H1 (cell line): ENCODE results near the gene MICALL1. TPM values are rescaled to one million over a fixed set of nuclear protein-coding genes. Genes with fewer than 3 reads are reported as not detected.

ENCODE experiments used
- CTCF ChIA-PET: fragments of 300-600 bp; sonication (Branson Sonifier 250); formaldehyde crosslinking; loops from one replicate; lab custom pipeline; 2021; ENCODE audit not compliant: partially characterized antibody; lab: Charles Lee
- POLR2A ChIA-PET: fragments of 300-600 bp; sonication (Branson Sonifier 250); formaldehyde crosslinking; loops from one replicate; lab custom pipeline; 2021; ENCODE audit warnings: inconsistent platforms; ENCODE audit not compliant: partially characterized antibody; lab: Charles Lee
- DNase-seq, 2 experiments: peaks; one replicate each; pipeline versions ENCODE4 v3.0.0 to v3.0.0-alpha.2; 2010 to 2022; ENCODE audit warnings: low spot score in 2 of 2, low read depth in 1 of 2, mixed read lengths in 1 of 2
- FAIRE-seq: peaks from 2 replicates; lab custom pipeline; 2011; peaks lifted over from hg19 to GRCh38; lab: Jason Lieb, UNC
- H2AFZ ChIP-seq: 2 replicates; pipeline ENCODE4 v1.8.1; 2012; ENCODE audit warnings: low read length, inconsistent platforms
- H2AK5ac ChIP-seq: 2 replicates; pipeline ENCODE4 v1.6.1; 2013; ENCODE audit warnings: low read depth, low read length
- H2BK120ac ChIP-seq: replicated peaks from 2 replicates; pipeline ENCODE3; 2013; ENCODE audit warnings: low read depth, low read length, inconsistent platforms
- H2BK12ac ChIP-seq: 2 replicates; pipeline ENCODE4 v1.6.1; 2013; ENCODE audit warnings: low read depth, low read length
- H2BK15ac ChIP-seq: 2 replicates; pipeline ENCODE4 v1.6.1; 2013; ENCODE audit warnings: low read length
- H2BK20ac ChIP-seq: 2 replicates; pipeline ENCODE4 v1.6.1; 2013; ENCODE audit warnings: low read length
- H2BK5ac ChIP-seq: 2 replicates; pipeline ENCODE4 v1.6.1; 2013; ENCODE audit warnings: low read depth, low read length
- H3K14ac ChIP-seq: 2 replicates; pipeline ENCODE4 v1.6.1; 2013; ENCODE audit warnings: inconsistent platforms; ENCODE audit not compliant: insufficient read length
- H3K18ac ChIP-seq: 2 replicates; pipeline ENCODE4 v1.6.1; 2013; ENCODE audit warnings: low read length; ENCODE audit errors: extremely low read depth
- H3K23ac ChIP-seq: 2 replicates; pipeline ENCODE4 v1.6.1; 2013; ENCODE audit warnings: inconsistent platforms; ENCODE audit not compliant: insufficient read length
- H3K23me2 ChIP-seq: 2 replicates; pipeline ENCODE4 v1.6.1; 2013; ENCODE audit warnings: low read depth, low read length
- H3K27ac ChIP-seq: 2 replicates; pipeline ENCODE4 v1.6.1; 2011; ENCODE audit warnings: low read depth, low read length, inconsistent platforms
- H3K27me3 ChIP-seq, 4 experiments: replicated peaks in 1 of 4; 1 replicate in 1 of 4; 2 replicates in 3 of 4; pipeline versions ENCODE4 v1.6.1 to v1.8.1; 2011 to 2013; ENCODE audit warnings: low read length in 3 of 4, mild to moderate bottlenecking in 3 of 4, inconsistent platforms in 2 of 4, mixed read lengths in 2 of 4, moderate library complexity in 1 of 4; ENCODE audit not compliant: control insufficient read depth in 3 of 4, insufficient read depth in 3 of 4; ENCODE audit errors: extremely low read depth in 1 of 4
- H3K36me3 ChIP-seq, 4 experiments: 2 replicates each; pipeline versions ENCODE4 v1.6.1 to v1.8.1; 2011 to 2013; ENCODE audit warnings: mild to moderate bottlenecking in 4 of 4, low read length in 3 of 4, moderate library complexity in 2 of 4, control low read depth in 1 of 4, inconsistent platforms in 1 of 4; ENCODE audit not compliant: insufficient read depth in 4 of 4, control insufficient read depth in 2 of 4
- H3K4ac ChIP-seq: replicated peaks from 2 replicates; pipeline ENCODE3; 2013; ENCODE audit warnings: low read length, low read depth, mixed read lengths, inconsistent platforms; ENCODE audit not compliant: insufficient read length
- H3K4me1 ChIP-seq, 4 experiments: replicated peaks in 1 of 4; 1 replicate in 1 of 4; 2 replicates in 3 of 4; pipeline versions ENCODE4 v1.6.1 to v1.8.1; 2011 to 2013; ENCODE audit warnings: low read length in 3 of 4, inconsistent platforms in 2 of 4, mixed read lengths in 1 of 4; ENCODE audit not compliant: insufficient read depth in 4 of 4, control insufficient read depth in 3 of 4
- H3K4me2 ChIP-seq, 2 experiments: 2 replicates each; pipeline versions ENCODE4 v1.6.1 to v1.8.1; 2011 to 2013; ENCODE audit warnings: low read depth in 2 of 2, low read length in 2 of 2, control low read depth in 1 of 2, inconsistent platforms in 1 of 2, mild to moderate bottlenecking in 1 of 2; ENCODE audit not compliant: insufficient read depth in 1 of 2
- H3K4me3 ChIP-seq, 4 experiments: fragments of 200-600, 300-600 bp in 1 of 4; sonication (generic), shearing (Covaris generic), sonication (Bioruptor Twin) in 1 of 4; 2 replicates each; pipeline versions ENCODE4 v1.5.1 to v1.8.1; 2011 to 2016; ENCODE audit warnings: low read length in 4 of 4, low read depth in 3 of 4, control low read depth in 2 of 4, inconsistent platforms in 2 of 4, mild to moderate bottlenecking in 2 of 4, mixed read lengths in 1 of 4, moderate library complexity in 1 of 4; ENCODE audit not compliant: insufficient read depth in 2 of 4; ENCODE audit errors: extremely low read depth in 1 of 4
- H3K56ac ChIP-seq: replicated peaks from 2 replicates; pipeline ENCODE3; 2013; ENCODE audit warnings: low read depth, mild to moderate bottlenecking, mixed read lengths, low read length, inconsistent platforms; ENCODE audit not compliant: insufficient read length
- H3K79me1 ChIP-seq: 2 replicates; pipeline ENCODE4 v1.6.1; 2013; ENCODE audit warnings: low read depth, low read length, control low read depth
- H3K79me2 ChIP-seq, 2 experiments: 2 replicates each; pipeline versions ENCODE4 v1.6.1 to v1.8.1; 2012 to 2013; ENCODE audit warnings: low read length in 2 of 2, mild to moderate bottlenecking in 2 of 2, inconsistent platforms in 1 of 2; ENCODE audit not compliant: insufficient read depth in 2 of 2, control insufficient read depth in 1 of 2
- H3K9ac ChIP-seq, 4 experiments: replicated peaks in 1 of 4; 1 replicate in 1 of 4; 2 replicates in 3 of 4; pipeline versions ENCODE4 v1.6.1 to v1.8.1; 2011 to 2013; ENCODE audit warnings: low read depth in 3 of 4, low read length in 3 of 4, control low read depth in 2 of 4, mild to moderate bottlenecking in 2 of 4, moderate library complexity in 2 of 4, inconsistent platforms in 1 of 4; ENCODE audit errors: extremely low read depth in 1 of 4
- H3K9me3 ChIP-seq, 2 experiments: 2 replicates each; pipeline versions ENCODE4 v1.6.1 to v1.8.1; 2012 to 2013; ENCODE audit warnings: mild to moderate bottlenecking in 2 of 2, moderate library complexity in 2 of 2, control low read depth in 1 of 2, inconsistent platforms in 1 of 2, low read depth in 1 of 2, low read length in 1 of 2, mixed read lengths in 1 of 2; ENCODE audit not compliant: insufficient read depth in 2 of 2
- H4K20me1 ChIP-seq, 2 experiments: replicated peaks in 1 of 2; 2 replicates each; pipeline versions ENCODE3 to v1.8.1; 2011 to 2013; ENCODE audit warnings: inconsistent platforms in 2 of 2, low read length in 2 of 2, mild to moderate bottlenecking in 1 of 2; ENCODE audit not compliant: insufficient read depth in 2 of 2, control insufficient read depth in 1 of 2
- H4K5ac ChIP-seq: 2 replicates; pipeline ENCODE4 v1.6.1; 2013; ENCODE audit warnings: low read length, low read depth, mixed read lengths, inconsistent platforms; ENCODE audit not compliant: insufficient read length
- H4K8ac ChIP-seq: 2 replicates; pipeline ENCODE4 v1.8.0; 2013; ENCODE audit warnings: mild to moderate bottlenecking, moderate library complexity, low read length, inconsistent platforms; ENCODE audit not compliant: insufficient read depth; ENCODE audit errors: extremely low read depth
- H4K91ac ChIP-seq: replicated peaks from 2 replicates; pipeline ENCODE3; 2013; ENCODE audit warnings: low read length, mixed read lengths, inconsistent platforms; ENCODE audit not compliant: insufficient read length
- ASH2L ChIP-seq: fragments of 200-600, 300-600 bp; sonication (generic); IDR thresholded peaks from one replicate; pipeline ENCODE4 v1.7.1; 2017; ENCODE audit warnings: low read length
- BACH1 ChIP-seq: IDR thresholded peaks from 2 replicates; pipeline ENCODE4 v1.6.1; 2012; ENCODE audit warnings: low read length, improper control_type of control experiment
- CREB1 ChIP-seq: IDR thresholded peaks from 2 replicates; pipeline ENCODE4 v1.6.1; 2012; ENCODE audit warnings: inconsistent platforms
- HDAC2 ChIP-seq, 2 experiments: fragments of 300-600 bp in 1 of 2; sonication (generic) in 1 of 2; IDR thresholded peaks; 2 replicates each; pipeline ENCODE4 v1.6.1; 2011 to 2012; ENCODE audit warnings: low read depth in 2 of 2, low read length in 2 of 2, mild to moderate bottlenecking in 2 of 2, moderate library complexity in 2 of 2, borderline replicate concordance in 1 of 2, inconsistent platforms in 1 of 2
- KDM1A ChIP-seq: fragments of 200-600, 300-600 bp; sonication (generic); IDR thresholded peaks from 2 replicates; pipeline ENCODE4 v1.7.1; 2016; ENCODE audit warnings: mild to moderate bottlenecking, low read length, borderline replicate concordance
- PHF8 ChIP-seq: fragments of 200-600 bp; sonication (generic); conservative IDR thresholded peaks from 2 replicates; pipeline ENCODE4 v1.7.1; 2012; ENCODE audit warnings: low read depth, mild to moderate bottlenecking, inconsistent platforms, low read length, moderate library complexity
- POLR2AphosphoS5 ChIP-seq: IDR thresholded peaks from 2 replicates; pipeline ENCODE4 v1.6.1; 2011; ENCODE audit warnings: low read depth, low read length
- SAP30 ChIP-seq: fragments of 300-600 bp; sonication (generic); IDR thresholded peaks from 2 replicates; pipeline ENCODE4 v1.7.1; 2012; ENCODE audit warnings: low read length, moderate library complexity, mild to moderate bottlenecking, inconsistent platforms; ENCODE audit not compliant: insufficient read depth, insufficient replicate concordance
- SP2 ChIP-seq: IDR thresholded peaks from 2 replicates; pipeline ENCODE4 v1.6.1; 2012; ENCODE audit warnings: mild to moderate bottlenecking, low read length, inconsistent platforms
- SRF ChIP-seq: IDR thresholded peaks from 2 replicates; pipeline ENCODE4 v1.6.1; 2011; ENCODE audit warnings: mild to moderate bottlenecking, low read depth, low read length, moderate library complexity
- TAF1 ChIP-seq: IDR thresholded peaks from 2 replicates; pipeline ENCODE4 v1.6.1; 2011; ENCODE audit warnings: mild to moderate bottlenecking, low read depth, low read length
- WGBS, 2 experiments: shearing (Covaris generic) in 1 of 2; methylation state at CpG; one replicate each; pipeline versions ENCODE4 v1.1.6 to v1.1.7; 2013 to 2015; ENCODE audit warnings: low lambda C conversion rate in 2 of 2, mixed read lengths in 2 of 2, inconsistent platforms in 1 of 2, low coverage in 1 of 2, missing lambda C conversion rate in 1 of 2; ENCODE audit not compliant: insufficient replicate concordance in 2 of 2, insufficient coverage in 1 of 2, insufficient read length in 1 of 2; ENCODE audit errors: extremely low coverage in 1 of 2, missing lambda C conversion rate in 1 of 2; 5-methylcytosine and 5-hydroxymethylcytosine counted together
- polyA plus RNA-seq, 7 experiments: library from polyadenylated mRNA; depleted of rRNA in 3 of 7; stranded (reverse) in 5 of 7; unstranded in 2 of 7; fragments of >200 nt in 5 of 7; fragments of 200-250 nt in 2 of 7; gene quantifications; 1 replicate in 5 of 7; 2 replicates in 1 of 7; 4 replicates in 1 of 7; pipeline versions ENCODE4 v1.2.1 to v1.2.3, GENCODE V29; 2011 to 2013; ENCODE audit warnings: missing spikeins in 2 of 7, mixed read lengths in 2 of 7
- total RNA-seq: library from RNA; stranded (reverse); fragmentation: NEBNext Ultra II Directional; extraction: Animal tissue kit (Norgen Biotek cat#: 25700); gene quantifications from 2 replicates; pipeline ENCODE4 v1.2.1, GENCODE V29; 2021

The MICALL1 gene
- total and polyA plus RNA-seq, 2 of the 8 experiments (the other 6 are each of a cell fraction or from before 2014, with no cell fraction given) = 17.7 to 32.1 TPM

GRCh38 chr22:37953437-37954179 lies 47.5 kb downstream of the MICALL1 start, which contains the start of the genes C22orf23 and POLR2F:
Gene C22orf23, minus strand, starts transcription at chr22:37953601. Its CDS starts 452 bp downstream, at chr22:37953149.
Gene POLR2F, plus strand, starts transcription at chr22:37953699. Its CDS starts 89 bp downstream, at chr22:37953788.
- no peak within 1 kb of the TSS for H2BK12ac ChIP-seq
- peak within 1 kb of the TSS; percentile 49 for H3K56ac ChIP-seq
- no peak within 1 kb of the TSS for H2BK15ac ChIP-seq
- H2BK120ac ChIP-seq = no peak within 1 kb of the TSS
- H3K27me3 ChIP-seq = no peaks in the 10 kb centered on the region; a peak in 4 of 7 replicates
- no peaks in the 10 kb centered on the region for H3K9me3 ChIP-seq
- peaks cover 0 to 10% (median 4%) of the 10 kb centered on the region in 4 experiments; a peak in 4 of 7 replicates for H3K4me1 ChIP-seq
- H3K4me2 ChIP-seq = peak within 1 kb of the TSS; percentile 84 to 94
- peak within 1 kb of the TSS; percentile 83 for H4K8ac ChIP-seq
- peak; percentile 86 for FAIRE-seq
- no peak within 1 kb of the TSS for H2AK5ac ChIP-seq
- WGBS, 2 experiments = 3% methylated on average over 49 of the region's 52 CpGs; no CpG with 5 or more reads in 1 of the 2 experiments
- H3K36me3 ChIP-seq = peaks cover 10 to 18% (median 15%) of the 10 kb centered on the region in 4 experiments
- H3K18ac ChIP-seq = peak within 1 kb of the TSS; percentile 95
- peak within 1 kb of the TSS; percentile 79 for H2AFZ ChIP-seq
- H3K23ac ChIP-seq = no peak within 1 kb of the TSS
- H3K4ac ChIP-seq = no peak within 1 kb of the TSS
- H3K4me3 ChIP-seq = peak within 1 kb of the TSS; percentile 85 to 98 (median 94)
- no peak within 1 kb of the TSS for H2BK20ac ChIP-seq
- peak within 1 kb of the TSS; percentile 84 for H4K91ac ChIP-seq
- CTCF ChIA-PET = interaction anchor here (0.6 to 7.9 kb wide), 14 partner anchors 12 to 274 kb away, joined by 3 to 48 read pairs (median 3); no protein-coding TSS in a partner anchor
- peak within 1 kb of the TSS; percentile 66 for H2BK5ac ChIP-seq
- peaks cover 0 to 2% of the 10 kb centered on the region in 2 experiments for H4K20me1 ChIP-seq
- no peak within 1 kb of the TSS for H3K14ac ChIP-seq
- peaks cover 0 to 16% of the 10 kb centered on the region in 2 experiments; a peak in 2 of 4 replicates for H3K79me2 ChIP-seq
- POLR2A ChIA-PET = interaction anchor here (0.7 to 2.1 kb wide), 10 partner anchors 12 to 131 kb away, joined by 3 to 5 read pairs (median 3); partner anchors contain the start of genes GALR3 and MICALL1
- H3K27ac ChIP-seq = peak within 1 kb of the TSS; percentile 66; the same call in 1 of the 2 replicates
- peaks cover 4% of the 10 kb centered on the region; the same call in 1 of the 2 replicates for H3K79me1 ChIP-seq
- H3K23me2 ChIP-seq = peaks cover 6% of the 10 kb centered on the region
- DNase-seq = peak; percentile 71 to 96
- peak within 1 kb of the TSS; percentile 65 to 82 (median 74) for H3K9ac ChIP-seq
- H4K5ac ChIP-seq = peak within 1 kb of the TSS; percentile 65
- TF ChIP-seq ASH2L (peak; percentile 58), SRF (0 out of 2 replicates have a peak, but pooled peaks have one; percentile 11), SP2 (no peak), SAP30 (peak; percentile 84), POLR2AphosphoS5 (peak; percentile 71), BACH1 (peak; percentile 49; the same call in 1 of the 2 replicates), KDM1A (no peak), PHF8 (peak; percentile 83), TAF1 (peak; percentile 70), CREB1 (peak; percentile 88), HDAC2 (IDR thresholded peaks at IDR 0.05; ENCODE audit: borderline replicate concordance in 1 of 2, low read depth in 2 of 2, low read length in 2 of 2) (peak; percentile 20 to 91; a peak in 2 of 4 replicates)
